Measurements from ENCODE around the gene RBM20.

- TF ChIP-seq CTCF (IDR thresholded peaks at IDR 0.05) (no peak), POLR2AphosphoS5 (IDR thresholded peaks at IDR 0.05) (no peak)
Observed at GRCh38 chr10:110843796-110844616, 199.9 kb downstream of the RBM20 start.

Measured in gastroesophageal sphincter (tissue), 3 donors.